Stomach (tissue), 9 donors: ENCODE data around the gene SELENOO. TPM values are rescaled to one million over a fixed set of nuclear protein-coding genes. Genes with fewer than 3 reads are reported as not detected.

Source experiments
- DNase-seq, 2 donors: peaks; one replicate each; pipeline versions ENCODE4 v3.0.0 to v3.0.0-alpha.2; 2013 to 2019
- H3K27ac ChIP-seq, 5 donors: fragments of 200-600 bp in 4 of 5; sonication (generic) in 4 of 5; one replicate each; pipeline ENCODE4 v1.5.1; 2013 to 2019; ENCODE audit warnings: mild to moderate bottlenecking in 1 of 5, moderate library complexity in 1 of 5
- H3K27me3 ChIP-seq, 3 donors: fragments of 200-600 bp; sonication (generic); one replicate each; pipeline ENCODE4 v1.5.1; 2017 to 2019; ENCODE audit warnings: mixed run types in 1 of 3
- H3K36me3 ChIP-seq, 4 donors: fragments of 200-600 bp; sonication (generic); 1 replicate in 3 of 4; 2 replicates in 1 of 4; pipeline ENCODE4 v1.5.1; 2016 to 2019
- H3K4me1 ChIP-seq, 4 donors: fragments of 200-600 bp; sonication (generic); one replicate each; pipeline ENCODE4 v1.5.1; 2016 to 2019
- H3K4me3 ChIP-seq, 4 donors: fragments of 200-600 bp; sonication (generic) in 3 of 4; one replicate each; pipeline ENCODE4 v1.5.1; 2016 to 2019; ENCODE audit warnings: mild to moderate bottlenecking in 1 of 4
- H3K9me3 ChIP-seq, 4 donors: fragments of 200-600 bp; sonication (generic); one replicate each; pipeline ENCODE4 v1.5.1; 2016 to 2019
- CTCF ChIP-seq, 7 experiments: fragments of 450-650 bp in 4 of 7; fragments of 200-600 bp in 3 of 7; sonication (generic) in 3 of 7; IDR thresholded peaks; one replicate each; pipeline ENCODE4 v1.5.1; 2016 to 2019; ENCODE audit warnings: antibody characterized with exemption in 7 of 7, control low read depth in 2 of 7, mild to moderate bottlenecking in 1 of 7
- EP300 ChIP-seq: sonication (generic); formaldehyde crosslinking; IDR thresholded peaks from one replicate; pipeline ENCODE4 v1.6.1; 2017; ENCODE audit warnings: antibody characterized with exemption
- POLR2A ChIP-seq, 4 donors: fragments of 450-650 bp; IDR thresholded peaks; one replicate each; pipeline ENCODE4 v1.6.1; 2016; ENCODE audit warnings: antibody characterized with exemption in 4 of 4, control low read depth in 2 of 4, mild to moderate bottlenecking in 1 of 4, moderate library complexity in 1 of 4
- POLR2AphosphoS5 ChIP-seq, 3 donors: sonication (generic); formaldehyde crosslinking; IDR thresholded peaks; one replicate each; pipeline ENCODE4 v1.6.1; 2016; ENCODE audit warnings: antibody characterized with exemption in 3 of 3
- WGBS, 5 donors: extraction: QIAGEN DNeasy Blood & Tissue Kit in 3 of 5; methylation state at CpG; one replicate each; pipeline versions ENCODE4 v1.1.5 to v1.1.7; 2013 to 2018; 5-methylcytosine and 5-hydroxymethylcytosine counted together
- intact Hi-C: fragments of 100-400 bp; cut with DNase I; formaldehyde crosslinking; loops from one replicate; pipeline ENCODE4 v1.15.1; 2023; ENCODE audit warnings: low total_unique reads
- polyA plus RNA-seq, 3 donors: library from polyadenylated mRNA; stranded (reverse); fragments of 200-250 nt; gene quantifications; one replicate each; pipeline ENCODE4 v1.2.3, GENCODE V29; 2013
- total RNA-seq, 5 donors: library from RNA; depleted of rRNA; stranded (reverse); fragments of >200 nt; gene quantifications; one replicate each; pipeline versions ENCODE4 v1.1.0 to v1.2.3, GENCODE V29; 2014 to 2016
- donor health status: healthy with polysubstance abuse.
- donor health status: Bipolar disorder and iron deficiency.
- donor health status: healthy.

SELENOO gene
- total and polyA plus RNA-seq, 8 donors, result 10.1 to 185 (median 35.3) TPM

GRCh38 chr22:50213263-50213662 is 12.5 kb downstream of the SELENOO start:
- peaks cover 0 to 2% (median 0%) of the 10 kb centered on the region in 4 donors for H3K9me3 ChIP-seq
- H3K4me3 ChIP-seq, result no peak overlapping the region
- peaks cover 0 to 25% (median 12%) of the 10 kb centered on the region in 4 donors for H3K4me1 ChIP-seq
- WGBS, 5 donors, result 89 to 98% (median 95%) methylated on average over 9 of the region's 9 CpGs
- H3K27ac ChIP-seq, result no peak overlapping the region
- DNase-seq, result no peak
- intact Hi-C loops, result loop anchor here (5.0 kb wide), 1 partner anchor 61 kb away; no protein-coding TSS in a partner anchor
- H3K27me3 ChIP-seq, result no peaks in the 10 kb centered on the region
- TF ChIP-seq POLR2AphosphoS5 (IDR thresholded peaks at IDR 0.05) (no peak), POLR2A (IDR thresholded peaks at IDR 0.05) (no peak)
- peaks cover 69 to 97% (median 96%) of the 10 kb centered on the region in 4 donors for H3K36me3 ChIP-seq

- DNase-seq, result peak in 1 of 2 donors; percentile 28
- intact Hi-C loops, result no loop called here
- Histone ChIP-seq H3K9me3 (peaks cover 0 to 2% (median 0%) of the 10 kb centered on the region in 4 donors), H3K4me1 (peaks cover 5 to 26% (median 10%) of the 10 kb centered on the region in 4 donors), H3K36me3 (peaks cover 74 to 98% (median 95%) of the 10 kb centered on the region in 4 donors), H3K27me3 (no peaks in the 10 kb centered on the region), H3K27ac (no peak overlapping the region), H3K4me3 (no peak overlapping the region)
- TF ChIP-seq EP300 (no peak), POLR2A (IDR thresholded peaks at IDR 0.05) (no peak), CTCF (IDR thresholded peaks at IDR 0.05) (no peak), POLR2AphosphoS5 (IDR thresholded peaks at IDR 0.05) (no peak)
- whole genome bisulfite sequencing, 5 donors, result 53 to 86% (median 64%) methylated on average over 13 to 17 of the region's 17 CpGs
These were observed 14.7 kb downstream of the SELENOO start for GRCh38 chr22:50215297-50216054.

- H3K27me3 ChIP-seq, result no peaks in the 10 kb centered on the region
- peaks cover 5 to 26% (median 10%) of the 10 kb centered on the region in 4 donors for H3K4me1 ChIP-seq
- peaks cover 74 to 98% (median 95%) of the 10 kb centered on the region in 4 donors for H3K36me3 ChIP-seq
- TF ChIP-seq POLR2AphosphoS5 (IDR thresholded peaks at IDR 0.05) (no peak), EP300 (no peak), POLR2A (IDR thresholded peaks at IDR 0.05) (no peak), CTCF (IDR thresholded peaks at IDR 0.05) (no peak)
- peaks cover 0 to 2% (median 0%) of the 10 kb centered on the region in 4 donors for H3K9me3 ChIP-seq
- H3K27ac ChIP-seq, result no peak overlapping the region
- WGBS, 5 donors, result 77 to 91% (median 89%) methylated on average over 8 to 15 of the region's 15 CpGs
- H3K4me3 ChIP-seq, result no peak overlapping the region
- no peak for DNase-seq
- intact Hi-C loops, result no loop called here
These were observed 15.4 kb downstream of the SELENOO start for GRCh38 chr22:50216055-50216683.

- no peak for DNase-seq
- H3K27ac ChIP-seq, result no peak overlapping the region
- H3K36me3 ChIP-seq, result peaks cover 73 to 98% (median 95%) of the 10 kb centered on the region in 4 donors
- WGBS, 5 donors, result 93 to 95% (median 94%) methylated on average over 50 to 57 of the region's 57 CpGs
- peaks cover 5 to 26% (median 10%) of the 10 kb centered on the region in 4 donors for H3K4me1 ChIP-seq
- intact Hi-C loops, result no loop called here
- no peak overlapping the region for H3K4me3 ChIP-seq
- H3K27me3 ChIP-seq, result no peaks in the 10 kb centered on the region
- no peak for TF ChIP-seq CTCF (IDR thresholded peaks at IDR 0.05)
- TF ChIP-seq POLR2AphosphoS5 (IDR thresholded peaks at IDR 0.05), result no peak
- no peak for TF ChIP-seq POLR2A (IDR thresholded peaks at IDR 0.05)
- no peak for TF ChIP-seq EP300
- H3K9me3 ChIP-seq, result peaks cover 0 to 2% (median 0%) of the 10 kb centered on the region in 4 donors
These were observed 16.1 kb downstream of the SELENOO start for GRCh38 chr22:50216684-50217520.
